ENCODE results near the gene TFR2. TPM values are rescaled to one million over a fixed set of nuclear protein-coding genes. Genes with fewer than 3 reads are reported as not detected.

TFR2 gene
- total and polyA plus RNA-seq, 2 of the 4 experiments (the other 2 are of a cell fraction) = 0.18 to 0.50 TPM

DNA sequence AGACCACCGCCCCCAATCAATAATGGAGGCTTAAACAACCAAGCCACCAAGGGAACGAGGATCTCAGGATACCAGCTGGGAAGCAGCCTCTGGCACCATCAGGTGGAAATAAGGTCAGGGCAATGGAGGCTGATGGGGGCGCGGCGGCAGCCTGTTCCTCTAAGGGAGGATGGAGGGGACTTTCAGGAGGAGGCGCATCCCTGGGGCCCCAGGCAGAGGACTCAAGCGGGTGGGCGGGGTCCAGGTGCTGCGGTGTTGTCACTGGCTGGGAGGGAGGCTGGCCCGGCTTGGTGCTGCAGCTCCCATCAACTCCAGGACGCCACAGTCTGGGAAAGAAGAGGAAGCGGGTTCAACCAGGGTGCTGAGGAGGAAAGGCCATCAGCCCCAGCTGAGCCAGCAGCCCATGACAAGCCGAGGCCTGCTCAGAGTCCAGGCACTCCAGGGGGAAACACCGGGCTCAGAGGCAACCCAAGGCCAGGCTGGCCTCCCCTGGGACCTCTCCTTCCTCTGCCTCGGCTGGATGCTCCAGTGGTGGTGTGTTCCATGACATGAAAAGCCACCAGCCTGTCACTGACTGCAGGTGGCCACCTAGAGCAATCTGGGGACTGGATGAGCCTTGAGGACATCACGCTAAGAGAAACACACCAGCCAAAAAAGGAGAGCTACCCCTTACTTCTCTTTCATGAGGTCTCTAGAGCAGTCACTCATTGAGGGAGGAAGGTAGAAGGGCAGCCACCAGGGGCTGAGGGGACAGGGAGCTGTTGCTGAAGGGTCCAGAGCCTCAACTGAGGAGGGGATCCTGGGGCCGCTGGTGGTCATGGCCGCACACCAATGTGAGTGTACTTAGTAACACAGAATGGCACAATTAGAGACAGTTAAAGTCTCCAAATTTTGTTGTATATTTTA lies 48.1 kb upstream of the TFR2 start (continued):
- no peak for TF ChIP-seq SMC3 (IDR thresholded peaks at IDR 0.05; ENCODE audit: low read depth, low read length)

DNA sequence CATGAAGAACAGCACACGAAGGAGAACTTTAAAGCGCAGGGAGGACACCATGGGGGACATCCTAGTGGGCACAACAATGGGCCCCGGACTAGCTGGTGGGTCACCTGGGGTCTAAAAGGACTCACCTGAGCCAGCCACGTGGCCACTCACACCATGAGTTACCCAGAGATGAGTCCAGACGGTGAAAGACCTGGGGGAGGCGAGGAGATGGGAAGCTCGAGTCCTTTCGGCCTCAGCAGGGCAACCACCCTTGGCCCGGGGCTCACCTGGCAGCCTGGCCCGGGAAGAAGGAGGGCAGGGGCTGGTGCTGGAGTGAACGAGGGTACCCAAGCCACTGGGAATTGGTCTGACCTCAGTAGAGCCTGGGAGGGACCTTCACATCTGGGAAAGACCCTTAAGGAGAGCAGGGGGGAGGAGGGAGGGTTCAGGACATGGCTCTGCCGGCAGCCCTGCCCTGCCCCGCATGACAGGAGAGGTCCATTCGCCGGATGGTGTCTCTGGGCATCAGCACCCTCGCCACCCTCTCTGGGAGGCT lies 47.0 kb upstream of the TFR2 start:
- Histone ChIP-seq H3K27me3 (ENCODE audit: control insufficient read depth, insufficient read depth, low read length) (no peaks in the 10 kb centered on the region), H3K9me1 (ENCODE audit: insufficient read depth, low read length) (no peaks in the 10 kb centered on the region), H4K91ac (ENCODE audit: insufficient read depth, low read depth, low read length) (no peak overlapping the region), H3K4ac (ENCODE audit: low read depth, low read length) (no peak overlapping the region), H3K18ac (ENCODE audit: low read depth, low read length) (no peak overlapping the region), H3K36me3 (ENCODE audit: control insufficient read depth, insufficient read depth, low read length) (peaks cover 54% of the 10 kb centered on the region), H2AK5ac (ENCODE audit: low read depth, low read length) (0 out of 2 replicates have a peak overlapping the region, but pooled peaks have one; percentile 9), H4K20me1 (ENCODE audit: insufficient read depth, low read length) (peaks cover 61% of the 10 kb centered on the region), H2BK20ac (ENCODE audit: low read depth, low read length) (no peak overlapping the region), H2BK120ac (ENCODE audit: low read depth, low read length) (no peak overlapping the region), H2AK9ac (replicated peaks; ENCODE audit: low read depth, low read length, poor library complexity) (no peak overlapping the region), H3K23ac (ENCODE audit: low read depth, low read length) (no peak overlapping the region), H3K4me1 (ENCODE audit: control insufficient read depth, insufficient read depth, low read length) (peaks cover 19% of the 10 kb centered on the region), H3K56ac (ENCODE audit: extremely low read depth, insufficient read depth, low read length) (no peak overlapping the region), H3K79me1 (ENCODE audit: low read depth in 1 of 2, low read length in 2 of 2) (peaks cover 28 to 54% of the 10 kb centered on the region in 2 experiments), H4K5ac (ENCODE audit: low read depth, low read length) (no peak overlapping the region), H3K9me3 (ENCODE audit: control insufficient read depth, insufficient read depth, low read length) (no peaks in the 10 kb centered on the region), H3K14ac (replicated peaks; ENCODE audit: low read depth, low read length) (no peak overlapping the region), H2BK15ac (ENCODE audit: low read depth, low read length) (no peak overlapping the region), H2AFZ (replicated peaks; ENCODE audit: low read length, poor library complexity) (no peak overlapping the region), H4K8ac (ENCODE audit: low read depth in 2 of 2, low read length in 2 of 2) (no peak overlapping the region), H3K4me2 (ENCODE audit: low read depth, low read length) (no peak overlapping the region), H3K9ac (ENCODE audit: low read depth, low read length) (no peak overlapping the region), H3K4me3 (ENCODE audit: insufficient read depth, low read depth, low read length) (no peak overlapping the region), H3K27ac (ENCODE audit: insufficient read depth, low read length) (no peak overlapping the region), H2BK5ac (ENCODE audit: low read depth, low read length, poor library complexity, severe bottlenecking) (no peak overlapping the region)
- ChIA-PET POLR2A (ENCODE audit: unreplicated experiment) (no interaction called here), CTCF (no interaction called here)
- no peak for ATAC-seq (ENCODE audit: low read depth)
- in situ Hi-C loops (cut with MboI; ENCODE audit: low sequenced_read_pairs) (no loop called here), dilution Hi-C loops (cut with HindIII; ENCODE audit: low sequenced_read_pairs, unreplicated experiment) (no loop called here), intact Hi-C loops (cut with micrococcal nuclease) (no loop called here)
- WGBS, 2 experiments (ENCODE audit: extremely low coverage in 2 of 2, insufficient read length in 1 of 2) = no CpG with 5 or more reads among the region's 16 CpGs
- no peak for DNase-seq
- BruUV-seq (replicated peaks) = no TSS peak
- TF ChIP-seq SMC3 (IDR thresholded peaks at IDR 0.05; ENCODE audit: low read depth, low read length) (no peak), NFE2L2 (IDR thresholded peaks at IDR 0.05; ENCODE audit: low read depth, low read length) (no peak), RFX5 (IDR thresholded peaks at IDR 0.05; ENCODE audit: low read depth, low read length) (no peak), RCOR1 (IDR thresholded peaks at IDR 0.05; ENCODE audit: insufficient replicate concordance, low read length) (no peak), CHD1 (IDR thresholded peaks at IDR 0.05; ENCODE audit: low read depth, low read length) (no peak), BHLHE40 (IDR thresholded peaks at IDR 0.05; ENCODE audit: low read depth, low read length) (no peak), FOS (IDR thresholded peaks at IDR 0.05; ENCODE audit: low read depth, low read length) (no peak), MAZ (IDR thresholded peaks at IDR 0.05; ENCODE audit: borderline replicate concordance, low read depth, low read length) (no peak), MAFK (IDR thresholded peaks at IDR 0.05; ENCODE audit: low read depth, low read length) (no peak), RAD21 (IDR thresholded peaks at IDR 0.05; ENCODE audit: low read length) (no peak), MXI1 (IDR thresholded peaks at IDR 0.05; ENCODE audit: borderline replicate concordance, low read depth, low read length) (no peak), POLR2A (IDR thresholded peaks at IDR 0.05; ENCODE audit: low read depth, low read length) (no peak)
- TF ChIP-seq, protein P1, sequence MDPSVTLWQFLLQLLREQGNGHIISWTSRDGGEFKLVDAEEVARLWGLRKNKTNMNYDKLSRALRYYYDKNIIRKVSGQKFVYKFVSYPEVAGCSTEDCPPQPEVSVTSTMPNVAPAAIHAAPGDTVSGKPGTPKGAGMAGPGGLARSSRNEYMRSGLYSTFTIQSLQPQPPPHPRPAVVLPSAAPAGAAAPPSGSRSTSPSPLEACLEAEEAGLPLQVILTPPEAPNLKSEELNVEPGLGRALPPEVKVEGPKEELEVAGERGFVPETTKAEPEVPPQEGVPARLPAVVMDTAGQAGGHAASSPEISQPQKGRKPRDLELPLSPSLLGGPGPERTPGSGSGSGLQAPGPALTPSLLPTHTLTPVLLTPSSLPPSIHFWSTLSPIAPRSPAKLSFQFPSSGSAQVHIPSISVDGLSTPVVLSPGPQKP (IDR thresholded peaks at IDR 0.05; ENCODE audit: borderline replicate concordance, low read depth, low read length) = no peak
- TF ChIP-seq, protein P2, sequence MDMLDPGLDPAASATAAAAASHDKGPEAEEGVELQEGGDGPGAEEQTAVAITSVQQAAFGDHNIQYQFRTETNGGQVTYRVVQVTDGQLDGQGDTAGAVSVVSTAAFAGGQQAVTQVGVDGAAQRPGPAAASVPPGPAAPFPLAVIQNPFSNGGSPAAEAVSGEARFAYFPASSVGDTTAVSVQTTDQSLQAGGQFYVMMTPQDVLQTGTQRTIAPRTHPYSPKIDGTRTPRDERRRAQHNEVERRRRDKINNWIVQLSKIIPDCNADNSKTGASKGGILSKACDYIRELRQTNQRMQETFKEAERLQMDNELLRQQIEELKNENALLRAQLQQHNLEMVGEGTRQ (IDR thresholded peaks at IDR 0.05; ENCODE audit: low read depth, low read length) = no peak

Data from IMR-90 (cell line).